ENCODE measurements around the gene ALKBH4. TPM values are rescaled to one million over a fixed set of nuclear protein-coding genes. Genes with fewer than 3 reads are reported as not detected.

Gene ALKBH4
- total RNA-seq, 2 experiments from 2014 or later: 2.9 to 3.5 TPM

GRCh38 chr7:102460467-102460866 is 4.2 kb downstream of the ALKBH4 start:
- no peak overlapping the region for H3K4me3 Mint-ChIP-seq
- DNase-seq: no peak
- intact Hi-C loops (cut with DNase I, micrococcal nuclease): loop anchor here in 1 of 2 experiments (10.0 kb wide), 1 partner anchor 1376 kb away; the partner anchor contains the start of gene TRIM56

GRCh38 chr7:102459221-102459844 is 5.3 kb downstream of the ALKBH4 start:
- H3K4me3 ChIP-seq (ENCODE audit: low read length): no peak overlapping the region
- TF ChIP-seq, protein P1, sequence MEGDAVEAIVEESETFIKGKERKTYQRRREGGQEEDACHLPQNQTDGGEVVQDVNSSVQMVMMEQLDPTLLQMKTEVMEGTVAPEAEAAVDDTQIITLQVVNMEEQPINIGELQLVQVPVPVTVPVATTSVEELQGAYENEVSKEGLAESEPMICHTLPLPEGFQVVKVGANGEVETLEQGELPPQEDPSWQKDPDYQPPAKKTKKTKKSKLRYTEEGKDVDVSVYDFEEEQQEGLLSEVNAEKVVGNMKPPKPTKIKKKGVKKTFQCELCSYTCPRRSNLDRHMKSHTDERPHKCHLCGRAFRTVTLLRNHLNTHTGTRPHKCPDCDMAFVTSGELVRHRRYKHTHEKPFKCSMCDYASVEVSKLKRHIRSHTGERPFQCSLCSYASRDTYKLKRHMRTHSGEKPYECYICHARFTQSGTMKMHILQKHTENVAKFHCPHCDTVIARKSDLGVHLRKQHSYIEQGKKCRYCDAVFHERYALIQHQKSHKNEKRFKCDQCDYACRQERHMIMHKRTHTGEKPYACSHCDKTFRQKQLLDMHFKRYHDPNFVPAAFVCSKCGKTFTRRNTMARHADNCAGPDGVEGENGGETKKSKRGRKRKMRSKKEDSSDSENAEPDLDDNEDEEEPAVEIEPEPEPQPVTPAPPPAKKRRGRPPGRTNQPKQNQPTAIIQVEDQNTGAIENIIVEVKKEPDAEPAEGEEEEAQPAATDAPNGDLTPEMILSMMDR (IDR thresholded peaks at IDR 0.05): no peak

More at GRCh38 chr7:102460467-102460866, 4.2 kb downstream of the ALKBH4 start:
- H3K9me3 Mint-ChIP-seq: no peaks in the 10 kb centered on the region
- ChIA-PET POLR2A (no interaction called here), CTCF (no interaction called here)
- Histone ChIP-seq H3K27ac (ENCODE audit: low read depth in 1 of 2, low read length in 2 of 2) (no peak overlapping the region), H3K9me3 (ENCODE audit: control insufficient read depth in 1 of 2, insufficient read depth in 1 of 2, low read length in 2 of 2) (no peaks in the 10 kb centered on the region), H3K27me3 (ENCODE audit: control insufficient read depth in 1 of 2, insufficient read depth in 2 of 2, low read length in 2 of 2) (no peaks in the 10 kb centered on the region), H3K4me1 (ENCODE audit: insufficient read depth, low read length) (peaks cover 34% of the 10 kb centered on the region), H3K4me3 (ENCODE audit: low read length) (no peak overlapping the region), H3K36me3 (ENCODE audit: insufficient read depth, low read length) (peaks cover 37% of the 10 kb centered on the region)
- TF ChIP-seq, protein P1 (IDR thresholded peaks at IDR 0.05): no peak
- peaks cover 30% of the 10 kb centered on the region for H3K36me3 Mint-ChIP-seq (ENCODE audit: low read depth)
- H3K27ac Mint-ChIP-seq: no peak overlapping the region
- peaks cover 18% of the 10 kb centered on the region for H3K4me1 Mint-ChIP-seq (ENCODE audit: low read depth)
- no peak for ATAC-seq (ENCODE audit: poor library complexity)
- H3K27me3 Mint-ChIP-seq: no peaks in the 10 kb centered on the region

GRCh38 chr7:102457352-102457924 is 7.2 kb downstream of the ALKBH4 start:
- ChIA-PET CTCF (interaction anchor here (2.3 kb wide), 1 partner anchor 45 kb away, joined by 9 read pairs; no protein-coding TSS in a partner anchor), POLR2A (no interaction called here)
- no peaks in the 10 kb centered on the region for H3K9me3 ChIP-seq (ENCODE audit: control insufficient read depth in 1 of 2, insufficient read depth in 1 of 2, low read length in 2 of 2)
- DNase-seq: no peak
- peaks cover 1% of the 10 kb centered on the region for H3K4me1 Mint-ChIP-seq (ENCODE audit: low read depth)
- TF ChIP-seq, protein P1 (IDR thresholded peaks at IDR 0.05): no peak
- intact Hi-C loops (cut with DNase I, micrococcal nuclease): loop anchor here in 1 of 2 experiments (5.0 kb wide), 1 partner anchor 180 kb away; no protein-coding TSS in a partner anchor
- H3K4me3 ChIP-seq (ENCODE audit: low read length): no peak overlapping the region
- H3K27me3 Mint-ChIP-seq: no peaks in the 10 kb centered on the region
- no peaks in the 10 kb centered on the region for H3K27me3 ChIP-seq (ENCODE audit: control insufficient read depth in 1 of 2, insufficient read depth in 2 of 2, low read length in 2 of 2)
- H3K36me3 ChIP-seq (ENCODE audit: insufficient read depth, low read length): peaks cover 37% of the 10 kb centered on the region
- H3K4me3 Mint-ChIP-seq: no peak overlapping the region
- H3K27ac Mint-ChIP-seq: no peak overlapping the region
- H3K4me1 ChIP-seq (ENCODE audit: insufficient read depth, low read length): peaks cover 8% of the 10 kb centered on the region
- H3K27ac ChIP-seq (ENCODE audit: low read depth in 1 of 2, low read length in 2 of 2): no peak overlapping the region
- H3K36me3 Mint-ChIP-seq (ENCODE audit: low read depth): peaks cover 26% of the 10 kb centered on the region
- no peaks in the 10 kb centered on the region for H3K9me3 Mint-ChIP-seq
- ATAC-seq (ENCODE audit: poor library complexity): no peak

More at GRCh38 chr7:102459221-102459844, 5.3 kb downstream of the ALKBH4 start:
- Mint-ChIP-seq H3K27ac (no peak overlapping the region), H3K36me3 (ENCODE audit: low read depth) (peaks cover 30% of the 10 kb centered on the region), H3K4me1 (ENCODE audit: low read depth) (peaks cover 14% of the 10 kb centered on the region), H3K4me3 (no peak overlapping the region), H3K27me3 (no peaks in the 10 kb centered on the region), H3K9me3 (no peaks in the 10 kb centered on the region)
- Histone ChIP-seq H3K27me3 (ENCODE audit: control insufficient read depth in 1 of 2, insufficient read depth in 2 of 2, low read length in 2 of 2) (no peaks in the 10 kb centered on the region), H3K36me3 (ENCODE audit: insufficient read depth, low read length) (peaks cover 37% of the 10 kb centered on the region), H3K4me1 (ENCODE audit: insufficient read depth, low read length) (peaks cover 27% of the 10 kb centered on the region), H3K27ac (ENCODE audit: low read depth in 1 of 2, low read length in 2 of 2) (no peak overlapping the region), H3K9me3 (ENCODE audit: control insufficient read depth in 1 of 2, insufficient read depth in 1 of 2, low read length in 2 of 2) (no peaks in the 10 kb centered on the region)
- CTCF ChIA-PET: interaction anchor here (1.3 kb wide), 1 partner anchor 47 kb away, joined by 4 read pairs; no protein-coding TSS in a partner anchor
- POLR2A ChIA-PET: no interaction called here
- ATAC-seq (ENCODE audit: poor library complexity): no peak
- DNase-seq: no peak
- intact Hi-C loops (cut with DNase I, micrococcal nuclease): loop anchor here in 1 of 2 experiments (5.0 kb wide), 1 partner anchor 182 kb away; no protein-coding TSS in a partner anchor

Measured in CD4-positive, alpha-beta T cell (primary cell).